ENCODE measurements around the gene TTYH2.

Gene TTYH2

DNA sequence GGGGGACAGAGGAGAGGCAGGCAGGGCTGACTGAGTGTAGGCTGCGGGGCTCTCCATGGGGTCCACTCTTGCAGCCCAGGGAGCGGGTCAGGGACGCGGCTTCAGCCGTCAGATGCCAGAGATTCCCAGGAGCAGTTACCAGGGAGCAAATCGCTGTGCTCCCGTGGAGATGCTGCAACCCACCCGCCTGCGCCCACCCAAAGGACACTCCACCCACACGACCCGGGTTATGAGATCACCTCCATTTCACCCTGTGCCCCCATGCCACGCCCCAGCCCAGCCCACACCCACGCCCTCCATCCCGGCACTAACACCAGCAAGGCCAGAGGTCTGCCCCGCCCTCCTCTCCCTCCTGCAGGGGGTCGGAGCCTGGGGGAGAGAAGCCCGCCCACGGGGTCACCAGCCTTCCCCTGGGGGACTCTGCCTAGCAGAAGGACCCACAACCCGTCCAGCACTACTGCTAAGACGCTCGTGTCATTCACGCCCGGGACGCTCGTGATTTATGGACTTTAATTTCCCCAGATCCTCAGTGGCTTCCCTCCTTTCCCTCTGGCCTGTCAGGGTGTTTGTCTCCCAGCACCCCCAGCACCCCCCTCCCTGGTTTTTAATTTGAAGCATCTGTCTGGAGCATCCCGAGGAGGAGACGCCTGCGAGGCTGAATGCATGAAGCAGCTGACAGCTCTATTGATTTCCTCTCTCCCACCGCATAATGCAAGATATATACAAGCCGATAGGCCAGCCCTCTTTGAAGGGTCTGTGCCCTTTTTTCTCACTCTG lies 16.6 kb upstream of the TTYH2 start:
- no peak for DNase-seq

DNA sequence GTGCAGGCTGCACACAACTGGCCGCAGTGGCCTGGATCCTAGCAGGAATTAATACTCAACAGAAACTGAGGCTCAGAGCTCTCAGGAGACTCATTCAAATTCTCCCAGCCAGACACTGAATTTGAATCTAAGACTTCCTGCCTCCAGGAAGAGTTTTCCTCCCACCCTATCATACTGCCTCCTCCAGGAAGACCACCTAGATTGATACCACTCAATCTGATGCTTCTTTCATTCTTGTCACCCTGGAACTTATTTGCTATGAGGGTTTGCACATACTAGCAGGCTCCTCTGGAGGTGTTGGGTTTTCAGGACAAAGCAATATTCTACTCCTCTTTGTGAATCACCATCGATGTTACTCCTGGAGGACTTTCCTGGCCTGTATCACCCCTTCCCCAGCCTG lies 15.6 kb upstream of the TTYH2 start:
- DNase-seq, result no peak

GRCh38 chr17:74198694-74199093 lies 14.7 kb upstream of the TTYH2 start:
- DNase-seq, result no peak

- no peak for DNase-seq
Observed at GRCh38 chr17:74199306-74200092, 13.9 kb upstream of the TTYH2 start.

GRCh38 chr17:74200112-74200511 lies 13.3 kb upstream of the TTYH2 start:
- no peak for DNase-seq

GRCh38 chr17:74201250-74201649 lies 12.1 kb upstream of the TTYH2 start:
- peak; percentile 63 for DNase-seq

- no peak for DNase-seq
Observed at GRCh38 chr17:74201948-74202347, 11.4 kb upstream of the TTYH2 start.

- no peak for DNase-seq
Observed at GRCh38 chr17:74202938-74203337, 10.4 kb upstream of the TTYH2 start.

DNA sequence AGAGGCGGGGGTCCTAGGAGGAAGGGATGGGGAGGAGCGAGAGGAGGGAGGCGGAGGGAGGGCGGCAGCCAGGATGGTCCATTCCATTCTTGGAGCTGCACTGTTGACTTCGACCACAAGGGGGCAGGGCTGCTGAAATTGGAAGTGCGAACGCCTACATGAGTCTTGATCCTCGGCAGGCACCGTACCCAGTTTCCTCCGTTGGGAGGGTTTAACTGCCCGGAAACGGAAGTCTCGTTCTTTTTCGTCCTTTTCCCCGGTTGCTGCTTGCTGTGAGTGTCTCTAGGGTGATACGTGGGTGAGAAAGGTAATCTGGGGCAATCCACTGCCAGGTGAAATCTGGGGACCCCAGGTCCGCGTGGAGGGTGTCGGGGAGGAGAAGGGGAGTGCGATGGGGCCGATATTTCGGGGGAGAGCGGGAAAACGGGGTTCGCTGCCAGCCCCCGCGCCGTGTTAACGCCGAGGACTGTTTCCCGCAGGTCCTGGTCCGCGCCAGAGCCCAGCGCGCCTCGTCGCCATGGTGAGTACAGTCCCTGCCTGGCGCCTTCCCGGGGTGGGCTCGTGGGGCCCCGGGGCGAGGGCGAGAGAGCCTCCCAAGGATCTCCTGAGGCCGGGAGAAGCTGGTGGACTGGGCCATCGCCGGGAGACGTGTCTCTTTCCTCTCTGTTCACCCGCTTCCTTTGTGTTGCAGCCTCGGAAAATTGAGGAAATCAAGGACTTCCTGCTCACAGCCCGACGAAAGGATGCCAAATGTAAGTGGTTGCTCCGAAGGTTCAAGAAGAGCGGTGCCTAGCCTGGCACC lies 9.7 kb upstream of the TTYH2 start, which contains the start of gene RPL38:
TSS of gene RPL38 (plus strand) at position 240 of the 802 bp plus-strand sequence. CDS start at position 518, 278 bp downstream.
- DNase-seq, result peak; percentile 88

GRCh38 chr17:74204474-74204873 lies 8.9 kb upstream of the TTYH2 start:
- DNase-seq, result no peak

GRCh38 chr17:74205274-74205673 lies 8.1 kb upstream of the TTYH2 start:
- DNase-seq, result no peak

DNA sequence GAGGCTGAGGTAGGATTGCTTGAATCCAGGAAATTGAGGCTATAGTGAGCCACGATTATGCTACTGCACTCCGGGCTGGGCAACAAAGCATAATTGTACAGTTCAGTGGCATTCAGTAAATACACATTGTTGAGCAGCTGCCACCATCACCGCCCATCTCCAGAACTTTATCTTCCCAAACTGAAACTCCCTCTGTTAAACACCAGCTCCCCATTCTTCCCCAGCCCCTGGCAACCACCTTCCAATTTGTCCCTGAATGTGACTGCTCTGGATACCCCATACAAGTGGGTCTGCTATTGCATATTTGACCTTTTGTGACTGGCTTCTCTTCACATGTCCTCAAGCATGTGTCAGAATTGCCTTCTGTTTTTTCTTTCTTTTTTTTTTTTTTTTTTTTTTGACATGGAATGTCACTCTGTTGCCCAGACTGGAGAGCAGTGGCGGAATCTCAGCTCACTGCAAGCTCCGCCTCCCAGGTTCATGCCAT lies 7.0 kb upstream of the TTYH2 start:
- DNase-seq, result no peak

DNA sequence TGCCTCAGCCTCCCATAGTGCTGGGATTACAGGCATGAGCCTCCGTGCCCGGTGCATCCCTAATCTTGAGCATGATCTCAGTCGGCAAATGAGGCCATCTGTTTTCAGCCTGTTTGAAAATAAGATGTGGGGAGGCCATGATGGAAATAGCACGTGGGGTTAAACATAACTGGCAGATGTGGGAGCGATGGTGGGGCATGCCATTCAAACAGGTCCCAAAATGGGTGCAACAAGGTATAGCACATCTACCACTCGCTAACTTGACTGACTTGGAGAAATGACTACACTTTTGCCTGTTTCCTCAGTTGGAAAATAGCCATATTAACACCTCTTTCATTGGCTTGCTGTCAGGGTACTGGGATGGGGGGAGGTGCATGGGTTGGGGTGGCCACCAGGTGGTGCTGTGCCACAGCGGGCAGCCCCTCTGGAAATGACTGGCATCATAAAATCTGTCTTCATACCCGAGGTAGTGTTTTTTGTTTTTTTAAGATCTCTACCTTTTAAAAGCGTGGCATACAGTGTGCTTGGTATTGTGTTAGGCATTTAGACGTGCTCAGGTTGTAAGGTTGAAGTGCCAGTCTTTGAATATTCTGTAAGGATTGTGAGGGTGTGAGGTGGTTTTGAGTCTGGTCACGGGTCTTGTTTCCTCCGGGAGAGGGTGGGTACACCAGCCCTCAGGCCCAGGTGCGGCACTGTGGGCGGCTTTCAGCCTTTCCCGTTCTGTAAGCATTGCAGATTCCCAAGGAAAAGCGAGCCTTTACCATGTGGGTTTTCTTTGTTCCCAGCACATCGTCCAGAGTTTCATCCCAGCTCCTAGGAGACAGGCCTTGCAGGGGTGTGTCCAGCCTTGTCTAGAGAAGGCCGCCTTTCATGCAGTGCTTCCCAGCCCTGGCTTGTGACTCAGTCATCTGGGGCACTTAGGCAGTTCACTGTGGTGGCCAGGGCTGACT lies 2.9 kb upstream of the TTYH2 start:
- DNase-seq, result no peak

DNA sequence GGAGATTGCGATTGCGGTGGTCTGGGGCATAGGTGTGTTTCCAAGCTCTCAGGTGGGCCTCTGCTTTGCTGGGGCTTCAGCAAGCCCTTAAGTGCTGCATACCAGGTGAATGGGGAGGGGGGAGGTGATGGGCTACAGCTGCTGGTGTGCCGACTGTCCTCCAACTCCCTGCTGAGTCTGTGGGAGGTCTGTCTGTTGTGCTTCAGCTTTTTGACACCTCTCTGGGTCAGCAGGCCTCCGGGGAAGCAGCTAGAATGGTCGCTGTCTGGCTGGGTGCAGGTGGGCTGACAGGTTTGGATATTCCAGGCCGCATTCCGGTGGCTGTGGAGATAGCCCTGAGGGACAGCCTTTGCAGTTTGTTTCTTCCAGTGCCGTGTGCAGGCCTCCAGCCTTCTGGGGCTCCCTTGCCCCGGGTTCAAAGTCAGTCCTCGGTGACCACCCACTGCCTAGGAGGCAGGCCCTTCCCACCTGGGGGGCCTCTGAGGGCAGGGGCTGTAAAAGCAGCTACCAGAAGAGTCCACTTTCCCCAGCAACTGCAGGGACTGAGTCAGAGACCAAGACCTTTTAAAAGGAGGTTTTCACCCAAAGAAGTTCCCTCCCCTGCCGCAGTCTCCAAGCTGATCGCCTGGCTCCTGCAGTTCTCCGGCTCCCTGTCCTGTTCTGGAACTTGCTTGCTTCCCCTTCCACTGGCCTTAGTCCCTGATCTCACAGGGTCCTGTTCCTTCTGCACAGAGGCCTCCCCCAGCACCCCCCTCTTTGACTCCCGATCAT lies 2.0 kb upstream of the TTYH2 start:
- DNase-seq, result no peak

- no peak for DNase-seq
Observed at GRCh38 chr17:74211912-74212208, 1.5 kb upstream of the TTYH2 start.

- DNase-seq, result no peak
Observed at GRCh38 chr17:74212209-74212912, 1.0 kb upstream of the TTYH2 start.

DNA sequence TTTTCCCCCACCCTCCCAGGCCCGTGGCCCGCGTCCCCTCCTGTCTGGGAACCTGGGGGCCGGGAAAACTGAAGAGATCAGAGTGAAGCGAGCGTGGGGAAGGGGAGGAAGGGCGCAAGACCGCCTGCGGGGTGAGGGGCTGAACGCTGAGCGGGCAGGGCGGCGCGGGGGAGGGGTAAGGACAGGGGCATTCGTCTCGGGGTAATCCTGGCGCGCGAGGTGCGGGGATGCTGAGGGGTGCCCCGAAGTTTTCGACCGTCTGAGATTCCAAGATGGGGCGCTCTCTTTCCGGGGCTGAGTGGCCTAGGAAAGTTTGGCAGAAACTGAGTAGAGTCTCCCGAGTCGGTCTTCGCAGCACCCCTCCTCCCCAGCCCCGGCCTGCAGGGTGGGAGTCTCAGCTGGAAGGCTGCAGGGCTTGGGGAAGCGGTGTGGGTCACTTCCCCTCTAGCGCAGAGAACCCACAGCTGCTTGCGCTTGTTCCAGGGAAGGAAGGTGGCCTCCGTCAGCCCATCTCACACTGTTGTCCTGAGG lies 555 bp downstream of the TTYH2 start:
- no peak for DNase-seq

DNA sequence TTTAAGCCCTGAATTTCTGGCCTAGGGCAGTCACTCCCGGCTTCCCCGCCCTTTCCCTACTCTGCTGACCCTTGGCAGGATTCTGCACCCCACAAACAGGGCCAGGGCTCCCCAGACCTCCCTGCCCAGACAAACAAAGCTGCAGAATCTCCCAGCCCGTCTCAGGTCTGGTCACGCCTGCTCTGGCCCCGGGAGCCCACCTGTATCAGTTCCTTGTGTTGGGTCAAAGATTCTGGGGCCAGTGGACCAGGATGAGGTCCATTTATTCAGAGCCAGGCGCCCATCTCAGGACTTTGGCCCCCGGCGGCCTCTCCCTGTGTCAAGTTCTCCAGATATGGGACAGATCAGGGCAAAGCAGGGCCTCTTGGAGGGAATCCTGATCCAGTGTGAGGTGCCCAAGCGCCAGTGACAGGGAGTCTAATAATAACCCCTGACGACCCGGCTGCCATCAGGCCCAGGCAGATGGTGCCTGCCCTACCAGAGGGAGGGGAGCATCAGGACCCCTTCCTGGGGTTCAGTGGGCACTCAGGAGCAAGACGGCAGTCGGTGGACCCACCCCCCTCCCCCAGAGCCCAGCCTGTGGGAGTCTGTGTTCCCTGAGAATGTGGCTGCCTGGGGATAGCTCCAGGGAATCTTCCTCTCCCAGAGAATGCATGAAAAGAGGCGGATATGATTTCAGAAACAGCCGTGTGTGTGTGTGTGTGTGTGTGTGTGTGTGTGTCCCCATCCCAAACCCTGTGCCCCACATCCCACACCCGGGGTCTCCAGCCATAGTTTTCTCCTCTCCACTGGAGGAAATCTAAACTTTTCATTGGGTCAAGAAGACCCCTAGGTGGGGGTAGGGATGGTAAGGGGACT lies 1.3 kb downstream of the TTYH2 start:
- DNase-seq, result no peak

DNA sequence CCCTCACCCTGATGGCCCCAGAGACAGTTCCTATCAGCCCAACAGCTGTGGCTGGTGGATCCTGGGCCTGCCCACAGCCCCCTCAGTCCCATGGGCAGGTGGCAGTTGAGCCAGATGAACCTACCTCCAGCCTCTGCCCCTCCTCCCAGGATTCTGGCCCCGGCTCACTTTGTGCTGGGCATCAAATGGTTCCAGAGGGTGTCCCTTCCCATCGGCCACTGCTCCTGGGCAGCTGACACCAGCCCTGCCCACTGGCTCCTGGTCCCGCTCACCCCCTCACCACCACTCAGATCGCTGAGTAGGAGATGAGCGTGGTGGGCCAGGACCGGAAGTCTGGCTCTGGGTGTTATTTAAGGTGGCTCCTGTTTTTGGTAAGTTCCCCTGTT lies 2.0 kb downstream of the TTYH2 start:
- DNase-seq, result no peak

DNA sequence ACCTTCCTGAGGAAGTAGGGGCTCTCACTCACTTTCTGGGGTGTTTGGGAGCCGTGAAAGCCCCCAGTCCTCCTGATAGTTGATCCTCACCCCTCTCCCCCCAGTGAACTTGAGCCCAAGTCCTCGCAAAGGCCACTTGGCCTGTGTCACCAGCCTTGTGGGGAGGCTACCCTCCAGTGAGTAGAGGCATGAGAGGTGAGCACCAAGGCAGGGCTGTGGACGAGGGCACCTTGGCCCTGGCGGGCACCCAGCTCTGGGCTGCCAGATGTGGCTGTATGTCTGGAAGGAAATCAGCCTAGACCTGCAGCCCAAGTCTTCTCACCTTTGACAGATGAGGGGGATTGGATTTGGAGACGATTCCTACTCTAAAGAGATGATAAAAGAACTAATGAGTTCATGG lies 3.1 kb downstream of the TTYH2 start:
- DNase-seq, result no peak
